DND-41 (cell line): Measurements from ENCODE around the gene TRAF3IP1.
"Not testable (repeated sequence)": the region's sequence is repeated elsewhere in the genome, so short reads cannot be mapped to it uniquely, and the experiment has no call there.

ENCODE experiments used
- ATAC-seq: fragments of 200-7000 bp; cut with Tn5 transposase; 3 replicates; pipeline ENCODE4 v1.9.1; 2021; ENCODE audit warnings: low read depth; ENCODE audit not compliant: insufficient read depth
- DNase-seq: peaks from one replicate; pipeline ENCODE4 v3.0.0-alpha.2; 2020
- H2AFZ ChIP-seq: 2 replicates; pipeline ENCODE4 v1.6.0; 2012; ENCODE audit warnings: low read depth, low read length
- H3K27ac ChIP-seq: 2 replicates; pipeline ENCODE4 v1.5.1; 2012; ENCODE audit warnings: low read length, inconsistent platforms
- H3K27me3 ChIP-seq: fragments of 200-600 bp; sonication (generic); 2 replicates; pipeline ENCODE4 v1.6.0; 2012; ENCODE audit warnings: low read length, mild to moderate bottlenecking, inconsistent platforms; ENCODE audit not compliant: insufficient read depth, poor library complexity
- H3K36me3 ChIP-seq: 2 replicates; pipeline ENCODE4 v1.5.1; 2012; ENCODE audit warnings: low read length, inconsistent platforms; ENCODE audit not compliant: insufficient read depth
- H3K4me1 ChIP-seq: 2 replicates; pipeline ENCODE4 v1.5.1; 2012; ENCODE audit warnings: mild to moderate bottlenecking, low read length; ENCODE audit not compliant: insufficient read depth
- H3K4me2 ChIP-seq: 2 replicates; pipeline ENCODE4 v1.6.0; 2012; ENCODE audit warnings: mild to moderate bottlenecking, moderate library complexity, low read length, inconsistent platforms; ENCODE audit not compliant: insufficient read depth
- H3K4me3 ChIP-seq, 2 experiments: fragments of 200-600 bp in 1 of 2; shearing (Covaris generic) in 1 of 2; 2 replicates each; pipeline ENCODE4 v1.5.1; 2012 to 2016; ENCODE audit warnings: inconsistent platforms in 2 of 2, low read length in 2 of 2, mild to moderate bottlenecking in 2 of 2, low read depth in 1 of 2, moderate library complexity in 1 of 2
- H3K79me2 ChIP-seq: 2 replicates; pipeline ENCODE4 v1.6.0; 2012; ENCODE audit warnings: low read length, inconsistent platforms; ENCODE audit not compliant: insufficient read depth
- H3K9ac ChIP-seq: 2 replicates; pipeline ENCODE4 v1.6.0; 2012; ENCODE audit warnings: low read depth, mild to moderate bottlenecking, inconsistent platforms, low read length, moderate library complexity
- H3K9me3 ChIP-seq: 2 replicates; pipeline ENCODE4 v1.5.1; 2012; ENCODE audit warnings: low read length, moderate library complexity, mild to moderate bottlenecking, inconsistent platforms; ENCODE audit not compliant: insufficient read depth, severe bottlenecking
- H4K20me1 ChIP-seq: 2 replicates; pipeline ENCODE4 v1.6.0; 2012; ENCODE audit warnings: low read length; ENCODE audit not compliant: insufficient read depth
- EZH2 ChIP-seq: IDR thresholded peaks from 3 replicates; pipeline ENCODE4 v1.6.1; 2012; ENCODE audit warnings: borderline replicate concordance, low read depth, mild to moderate bottlenecking, moderate library complexity, low read length, inconsistent platforms; ENCODE audit not compliant: severe bottlenecking
- TF ChIP-seq, protein P1 (sequence below): IDR thresholded peaks from 2 replicates; pipeline ENCODE4 v1.5.1; 2012; ENCODE audit warnings: borderline replicate concordance, low read length, moderate library complexity, mild to moderate bottlenecking; ENCODE audit not compliant: poor library complexity, severe bottlenecking; ENCODE audit errors: extremely low read depth

The TRAF3IP1 gene

DNA sequence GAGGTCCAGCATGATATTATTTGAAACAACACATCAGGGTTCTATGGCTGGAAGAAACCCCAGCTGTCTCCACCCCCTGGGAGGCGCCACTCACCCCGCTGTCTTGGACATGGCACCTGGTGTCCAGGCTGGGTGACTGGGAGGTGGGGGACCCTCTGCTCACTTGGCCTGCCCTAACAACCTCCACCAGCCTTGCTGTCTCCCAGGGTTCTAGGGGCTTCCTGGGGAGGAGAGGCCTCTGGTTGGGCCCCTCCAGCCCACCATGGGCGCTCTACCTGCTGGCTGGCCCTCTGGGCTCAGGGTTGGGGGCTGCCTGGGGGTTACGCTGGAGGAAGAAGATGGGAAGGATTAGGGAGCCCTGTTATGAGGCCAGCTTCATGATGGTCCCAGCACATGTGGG, 48.2 kb upstream of the TRAF3IP1 start:
- ATAC-seq (no peak), DNase-seq (no peak)
- no peaks in the 10 kb centered on the region for H3K79me2 ChIP-seq
- H3K27me3 ChIP-seq: no peaks in the 10 kb centered on the region
- H3K9ac ChIP-seq: no peak overlapping the region
- no peak for TF ChIP-seq EZH2
- no peaks in the 10 kb centered on the region for H3K4me1 ChIP-seq
- H3K4me2 ChIP-seq: no peak overlapping the region
- H3K36me3 ChIP-seq: peaks cover 81% of the 10 kb centered on the region
- H3K9me3 ChIP-seq: no peaks in the 10 kb centered on the region
- peaks cover 6% of the 10 kb centered on the region; the same call in 1 of the 2 replicates for H4K20me1 ChIP-seq
- no peak overlapping the region for H2AFZ ChIP-seq
- no peak overlapping the region for H3K4me3 ChIP-seq
- H3K27ac ChIP-seq: no peak overlapping the region

DNA sequence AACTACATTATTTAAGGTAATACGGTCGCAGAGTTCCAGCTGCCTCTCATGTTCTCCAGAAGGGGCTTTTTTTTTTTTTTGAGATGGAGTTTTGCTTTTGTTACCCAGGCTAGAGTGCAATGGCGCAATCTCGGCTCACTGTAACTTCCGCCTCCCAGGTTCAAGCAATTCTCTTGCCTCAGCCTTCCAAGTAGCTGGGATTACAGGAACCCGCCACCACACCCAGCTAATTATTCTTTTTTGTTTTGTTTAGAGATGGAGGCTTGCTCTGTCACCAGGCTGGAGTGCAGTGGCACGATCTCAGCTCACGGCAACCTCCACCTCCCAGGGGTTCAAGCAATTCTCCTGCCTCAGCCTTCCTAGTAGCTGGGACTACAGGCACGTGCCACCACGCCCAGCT, 46.9 kb upstream of the TRAF3IP1 start:
- Histone ChIP-seq H4K20me1 (peaks cover 18% of the 10 kb centered on the region; the same call in 1 of the 2 replicates), H3K36me3 (peaks cover 75% of the 10 kb centered on the region)
- not testable (repeated sequence) for H2AFZ ChIP-seq, H3K27me3 ChIP-seq, H3K9ac ChIP-seq, H3K79me2 ChIP-seq, H3K4me3 ChIP-seq, H3K4me2 ChIP-seq, ATAC-seq, H3K4me1 ChIP-seq, H3K9me3 ChIP-seq, DNase-seq, H3K27ac ChIP-seq

DNA sequence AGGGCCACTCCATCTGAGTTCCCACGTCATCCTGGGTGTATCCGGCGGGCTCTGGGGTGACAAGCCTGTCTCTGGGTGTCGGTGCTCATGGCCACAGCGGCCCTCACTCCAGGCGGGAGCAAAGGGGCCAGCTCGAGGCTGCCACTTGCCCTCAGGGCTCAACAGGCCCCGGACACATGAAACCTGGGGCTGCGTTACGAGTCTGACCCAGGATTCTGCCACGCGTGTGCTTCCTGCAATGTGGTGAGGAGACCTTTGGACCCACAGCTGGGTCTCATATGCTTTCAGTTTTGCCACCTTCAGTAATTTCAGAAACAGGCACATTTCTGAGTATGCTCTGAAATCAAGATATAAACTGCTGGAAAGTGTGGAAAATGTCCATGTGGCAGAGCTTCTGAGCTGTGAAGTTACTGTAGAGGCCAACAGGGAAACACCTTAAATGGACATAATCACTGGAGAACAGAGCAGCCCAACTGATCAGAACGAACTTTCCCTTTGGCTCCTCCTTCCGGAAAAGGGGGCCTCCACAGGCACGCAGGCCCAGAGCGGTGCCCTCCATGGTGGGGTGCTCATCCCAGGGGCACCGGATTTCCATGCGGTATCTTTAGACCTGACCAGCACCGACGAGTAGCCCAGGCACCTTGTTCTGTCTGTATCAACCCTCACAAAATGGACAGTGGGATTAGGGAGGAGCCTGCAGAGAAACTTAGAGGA, 46.0 kb upstream of the TRAF3IP1 start:
- TF ChIP-seq EZH2: no peak
- TF ChIP-seq, protein P1, sequence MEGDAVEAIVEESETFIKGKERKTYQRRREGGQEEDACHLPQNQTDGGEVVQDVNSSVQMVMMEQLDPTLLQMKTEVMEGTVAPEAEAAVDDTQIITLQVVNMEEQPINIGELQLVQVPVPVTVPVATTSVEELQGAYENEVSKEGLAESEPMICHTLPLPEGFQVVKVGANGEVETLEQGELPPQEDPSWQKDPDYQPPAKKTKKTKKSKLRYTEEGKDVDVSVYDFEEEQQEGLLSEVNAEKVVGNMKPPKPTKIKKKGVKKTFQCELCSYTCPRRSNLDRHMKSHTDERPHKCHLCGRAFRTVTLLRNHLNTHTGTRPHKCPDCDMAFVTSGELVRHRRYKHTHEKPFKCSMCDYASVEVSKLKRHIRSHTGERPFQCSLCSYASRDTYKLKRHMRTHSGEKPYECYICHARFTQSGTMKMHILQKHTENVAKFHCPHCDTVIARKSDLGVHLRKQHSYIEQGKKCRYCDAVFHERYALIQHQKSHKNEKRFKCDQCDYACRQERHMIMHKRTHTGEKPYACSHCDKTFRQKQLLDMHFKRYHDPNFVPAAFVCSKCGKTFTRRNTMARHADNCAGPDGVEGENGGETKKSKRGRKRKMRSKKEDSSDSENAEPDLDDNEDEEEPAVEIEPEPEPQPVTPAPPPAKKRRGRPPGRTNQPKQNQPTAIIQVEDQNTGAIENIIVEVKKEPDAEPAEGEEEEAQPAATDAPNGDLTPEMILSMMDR: no peak
- H3K4me3 ChIP-seq: no peak overlapping the region
- no peak overlapping the region for H3K4me2 ChIP-seq
- no peak overlapping the region for H2AFZ ChIP-seq
- H3K36me3 ChIP-seq: peaks cover 76% of the 10 kb centered on the region
- H3K27ac ChIP-seq: no peak overlapping the region
- peaks cover 27% of the 10 kb centered on the region for H4K20me1 ChIP-seq
- ATAC-seq: no peak
- no peak overlapping the region for H3K9ac ChIP-seq
- no peak for DNase-seq
- no peaks in the 10 kb centered on the region for H3K9me3 ChIP-seq
- no peaks in the 10 kb centered on the region for H3K4me1 ChIP-seq
- H3K27me3 ChIP-seq: no peaks in the 10 kb centered on the region
- peaks cover 11% of the 10 kb centered on the region for H3K79me2 ChIP-seq

DNA sequence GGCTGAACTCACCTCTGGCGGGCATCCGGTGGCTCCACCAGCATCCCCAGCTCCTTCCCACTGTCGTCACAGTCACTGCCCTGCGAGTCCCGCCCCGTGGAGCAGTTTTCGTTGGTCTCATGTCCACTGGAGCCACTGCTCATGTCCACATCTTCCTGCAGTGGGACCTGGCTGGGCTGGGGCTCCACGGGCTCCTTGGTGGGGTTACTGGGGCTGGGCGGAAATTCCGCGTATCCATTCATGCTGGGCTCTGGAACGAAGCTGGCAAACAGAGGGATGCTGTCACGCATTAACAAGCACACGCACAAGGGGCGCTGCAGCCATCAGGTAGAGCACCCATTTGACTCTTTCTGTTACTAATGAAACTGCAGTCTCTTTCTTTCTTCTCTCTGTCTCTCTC, 42.6 kb upstream of the TRAF3IP1 start:
- no peak overlapping the region for H3K27ac ChIP-seq
- H3K27me3 ChIP-seq: no peaks in the 10 kb centered on the region
- no peaks in the 10 kb centered on the region for H3K9me3 ChIP-seq
- no peak overlapping the region for H3K4me3 ChIP-seq
- H3K4me2 ChIP-seq: no peak overlapping the region
- TF ChIP-seq EZH2: no peak
- TF ChIP-seq, protein P1: peak; percentile 34
- peaks cover 46% of the 10 kb centered on the region for H3K36me3 ChIP-seq
- no peak for ATAC-seq
- H4K20me1 ChIP-seq: peaks cover 53% of the 10 kb centered on the region
- no peak for DNase-seq
- H3K79me2 ChIP-seq: peaks cover 41% of the 10 kb centered on the region
- no peak overlapping the region for H3K9ac ChIP-seq
- H3K4me1 ChIP-seq: no peaks in the 10 kb centered on the region
- H2AFZ ChIP-seq: no peak overlapping the region
